Pons (tissue), 1 donor: Measurements from ENCODE around the gene TMEM164.

ENCODE experiments used
- DNase-seq: peaks from one replicate; pipeline ENCODE4 v3.0.0-alpha.2; 2016; ENCODE audit warnings: low spot score

The TMEM164 gene

GRCh38 chrX:110081320-110081719, 78.4 kb downstream of the TMEM164 start:
- no peak for DNase-seq

- DNase-seq: no peak
Measured at GRCh38 chrX:110081740-110082139, 78.8 kb downstream of the TMEM164 start.

DNA sequence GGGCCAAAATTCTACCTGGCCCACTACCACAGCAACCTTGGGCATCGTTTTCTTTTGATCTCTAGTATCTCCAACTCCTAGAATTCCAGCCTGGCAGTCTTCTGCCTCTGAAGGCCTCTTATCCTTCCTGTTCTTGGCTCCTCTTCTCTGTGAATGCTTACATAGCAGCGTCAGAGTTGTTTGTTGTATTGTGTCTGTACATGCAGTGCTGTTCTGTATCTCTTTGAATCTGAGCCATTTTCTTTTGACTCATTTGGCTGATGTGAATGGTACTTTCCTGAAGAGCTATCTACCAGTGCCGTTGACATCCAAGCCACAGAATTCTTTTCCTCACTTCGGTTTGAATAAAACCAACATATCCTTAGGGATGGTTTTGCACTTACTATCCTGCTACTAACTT, 79.2 kb downstream of the TMEM164 start:
- DNase-seq: no peak

DNA sequence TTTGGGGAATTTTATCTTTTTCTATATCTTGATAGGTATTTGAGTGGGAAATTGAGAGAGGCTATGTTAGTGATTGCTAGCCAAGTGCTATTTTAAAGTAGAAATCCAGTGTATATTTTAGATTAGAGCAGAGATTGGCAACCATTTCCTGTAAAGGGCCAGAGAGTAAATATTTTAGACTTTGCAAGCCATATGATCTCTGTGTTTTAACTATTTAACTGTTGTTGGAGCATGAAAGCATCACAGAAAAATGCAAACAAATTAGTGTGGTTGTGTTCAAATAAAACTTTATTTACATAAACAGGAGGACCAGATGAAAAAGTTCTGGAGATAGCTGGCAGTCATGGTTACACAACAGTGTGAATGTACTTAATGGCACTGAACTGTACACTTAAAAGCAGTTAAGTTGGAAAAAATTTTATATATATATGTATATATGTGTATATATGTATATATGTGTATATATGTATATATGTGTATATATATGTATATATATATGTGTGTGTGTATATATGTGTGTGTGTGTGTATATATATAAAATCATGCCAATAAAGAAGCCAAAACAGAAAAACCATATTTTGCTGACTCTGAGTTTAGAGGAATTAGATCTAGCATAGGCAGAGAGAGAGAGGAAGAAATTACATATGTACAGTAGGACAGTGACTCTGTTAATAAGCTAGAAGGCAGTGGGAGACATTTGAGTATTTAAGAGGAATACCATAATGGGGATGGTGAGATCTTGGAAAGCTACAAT, 83.4 kb downstream of the TMEM164 start:
- no peak for DNase-seq

DNA sequence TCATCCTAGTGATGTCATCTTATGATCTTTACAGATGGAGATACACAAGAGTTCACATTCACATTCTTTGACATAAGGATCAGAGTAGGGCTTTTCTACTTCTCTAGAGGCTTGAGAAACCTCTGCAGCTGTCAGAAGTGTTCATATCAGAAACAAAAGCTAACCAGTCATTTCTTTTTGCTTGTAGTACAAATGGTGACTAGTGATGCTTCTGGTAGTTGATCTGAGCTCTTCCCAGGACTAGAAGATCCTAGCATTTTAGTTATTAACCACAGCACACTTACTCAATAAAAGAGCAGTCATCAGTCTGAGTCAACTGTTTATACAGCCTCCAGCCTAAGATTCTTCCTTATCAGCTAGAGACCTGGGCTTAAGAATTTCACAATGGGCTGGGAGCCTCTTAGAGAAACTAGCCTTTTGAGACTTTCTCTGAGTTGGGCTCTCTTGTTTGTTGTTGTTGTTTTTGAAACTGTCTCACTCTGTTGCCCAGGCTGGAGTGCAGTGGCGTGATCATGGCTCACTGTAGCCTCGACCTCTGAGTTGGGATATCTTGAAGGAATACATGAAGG, 84.1 kb downstream of the TMEM164 start:
- DNase-seq: no peak

DNA sequence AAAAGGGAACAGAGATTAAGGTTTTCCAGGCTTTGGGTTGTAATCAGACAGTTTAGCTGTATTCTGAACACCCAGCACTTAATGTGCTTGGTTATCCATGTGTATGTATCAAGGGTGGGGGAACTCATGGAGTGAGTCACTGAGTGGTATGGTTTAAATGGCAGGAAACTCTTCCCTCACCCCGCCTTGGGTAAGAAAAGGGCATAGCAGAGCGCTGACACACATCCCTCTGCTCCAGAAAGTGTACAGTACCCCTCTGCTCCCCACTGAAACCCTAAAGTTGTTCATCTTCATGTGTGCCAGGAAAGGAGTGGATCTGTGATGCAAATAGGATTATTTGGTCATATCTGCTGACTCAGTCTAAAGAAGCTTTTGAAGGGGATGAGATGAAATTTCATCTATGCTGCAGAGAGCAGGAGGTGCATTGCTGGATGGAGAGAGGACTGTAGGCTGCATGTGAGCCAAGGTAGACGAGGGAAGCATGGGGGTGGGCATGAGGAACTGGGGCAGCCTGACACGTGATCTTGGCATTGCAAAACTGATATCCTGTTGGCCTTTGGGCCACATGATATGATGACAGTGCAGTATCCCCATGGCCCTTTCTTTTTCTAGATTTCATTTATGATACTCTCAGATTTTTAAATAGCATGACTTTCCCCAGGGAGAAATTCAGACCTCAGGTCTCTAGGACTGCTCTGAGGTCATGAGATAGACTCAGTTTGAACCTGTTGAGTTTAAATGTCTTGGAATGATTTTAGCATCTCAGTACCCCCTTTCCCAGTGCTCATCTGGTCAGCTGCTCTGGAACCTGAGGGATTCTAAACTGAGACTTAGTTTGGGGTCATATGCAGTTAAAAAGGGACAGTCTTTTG, 84.8 kb downstream of the TMEM164 start:
- no peak for DNase-seq

GRCh38 chrX:110089656-110090403, 86.9 kb downstream of the TMEM164 start:
- DNase-seq: peak; percentile 32

GRCh38 chrX:110097920-110098319, 95.0 kb downstream of the TMEM164 start:
- no peak for DNase-seq

GRCh38 chrX:110103344-110103743, 100.4 kb downstream of the TMEM164 start:
- DNase-seq: no peak

GRCh38 chrX:110104078-110104477, 101.2 kb downstream of the TMEM164 start:
- no peak for DNase-seq

GRCh38 chrX:110108381-110108821, 105.5 kb downstream of the TMEM164 start:
- peak; percentile 1 for DNase-seq

GRCh38 chrX:110114260-110114776, 111.4 kb downstream of the TMEM164 start:
- DNase-seq: no peak

GRCh38 chrX:110116066-110116980, 113.4 kb downstream of the TMEM164 start:
- DNase-seq: no peak

GRCh38 chrX:110118530-110118929, 115.6 kb downstream of the TMEM164 start:
- DNase-seq: no peak

DNA sequence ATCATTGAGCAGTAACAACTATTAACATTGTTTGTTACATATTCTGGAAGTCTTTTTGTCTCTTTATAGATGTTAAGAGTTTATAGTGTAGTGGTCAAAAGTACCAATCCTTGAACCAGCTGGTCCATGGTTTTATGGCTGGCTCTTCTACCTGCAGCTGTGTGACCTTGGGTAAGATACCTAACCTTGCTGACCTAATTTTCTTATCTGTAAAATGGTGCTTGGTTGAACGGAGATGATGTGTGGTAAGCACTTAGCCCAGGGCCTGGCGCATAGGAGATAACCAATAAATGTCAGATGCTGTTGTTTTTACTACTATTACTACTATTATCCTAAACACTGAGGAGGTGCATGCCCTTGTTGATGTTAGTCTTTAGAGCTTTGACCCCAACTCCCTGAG, 116.6 kb downstream of the TMEM164 start:
- no peak for DNase-seq

GRCh38 chrX:110120025-110120424, 117.1 kb downstream of the TMEM164 start:
- DNase-seq: no peak

DNA sequence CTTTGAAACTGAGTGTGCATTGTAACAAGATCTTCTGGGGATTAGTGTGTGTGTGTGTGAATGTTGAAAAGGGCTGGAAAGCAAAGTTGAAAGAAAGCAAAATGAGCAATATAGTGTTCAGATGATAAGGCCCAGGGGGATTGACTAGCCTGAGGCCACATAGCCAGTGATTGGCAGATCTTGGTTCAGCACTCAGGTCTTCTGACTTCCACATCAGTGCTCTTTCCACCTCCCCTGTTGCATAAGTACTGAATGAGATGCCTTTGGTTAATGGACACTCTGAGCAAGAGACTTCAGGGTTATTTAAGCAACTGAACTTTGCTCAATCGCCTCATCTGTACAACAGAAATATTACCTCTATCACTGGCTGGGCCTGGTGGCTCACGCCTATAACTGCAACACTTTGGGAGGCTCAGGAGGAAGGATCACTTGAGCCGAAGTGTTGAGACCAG, 120.4 kb downstream of the TMEM164 start:
- no peak for DNase-seq

- no peak for DNase-seq
Measured at GRCh38 chrX:110125446-110126162, 122.7 kb downstream of the TMEM164 start.

DNA sequence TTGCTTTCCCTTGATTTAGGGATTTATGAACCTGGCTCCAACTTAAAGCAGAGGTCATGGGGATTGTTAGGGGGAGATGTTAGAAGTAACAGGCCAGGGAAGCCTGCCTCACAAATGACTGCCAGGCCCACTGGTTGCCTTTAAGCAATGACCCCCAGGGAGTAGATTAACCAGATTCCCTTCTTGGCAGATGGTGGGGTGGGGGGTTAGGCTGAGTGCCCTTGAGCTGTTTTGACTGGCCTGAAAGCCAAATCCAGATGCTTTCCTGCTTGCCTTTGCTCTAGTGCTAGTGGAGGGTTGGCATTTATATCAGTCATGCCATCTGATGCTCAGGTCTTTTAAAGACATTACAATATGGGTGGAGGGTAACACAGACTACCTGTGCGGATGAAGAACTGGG, 128.1 kb downstream of the TMEM164 start:
- DNase-seq: no peak
